GM19238 (cell line): ENCODE data around the gene HIP1.
A peak's percentile ranks its signal among the peaks of the same experiment; 100 is the strongest.
"Not testable (repeated sequence)": the region's sequence is repeated elsewhere in the genome, so short reads cannot be mapped to it uniquely, and the experiment has no call there.

Experiments
- DNase-seq: peaks from one replicate; pipeline ENCODE4 v3.0.0; 2011; ENCODE audit warnings: low spot score; ENCODE audit not compliant: insufficient read length

The HIP1 gene

GRCh38 chr7:75575488-75576121 lies 163.1 kb downstream of the HIP1 start:
- no peak for DNase-seq

GRCh38 chr7:75573477-75574019 lies 165.2 kb downstream of the HIP1 start:
- DNase-seq, result no peak

GRCh38 chr7:75572814-75573213 lies 165.9 kb downstream of the HIP1 start:
- no peak for DNase-seq

- no peak for DNase-seq
Observed at GRCh38 chr7:75572396-75572795, 166.3 kb downstream of the HIP1 start.

- DNase-seq, result no peak
Observed at GRCh38 chr7:75571209-75571608, 167.5 kb downstream of the HIP1 start.

GRCh38 chr7:75569629-75570282 lies 169.0 kb downstream of the HIP1 start:
- not testable (repeated sequence) for DNase-seq

- DNase-seq, result no peak
Observed at GRCh38 chr7:75567948-75568595, 170.7 kb downstream of the HIP1 start.

- no peak for DNase-seq
Observed at GRCh38 chr7:75565132-75565837, 173.5 kb downstream of the HIP1 start.

GRCh38 chr7:75563171-75563570 lies 175.6 kb downstream of the HIP1 start:
- DNase-seq, result no peak

GRCh38 chr7:75559976-75560365 lies 178.8 kb downstream of the HIP1 start:
- no peak for DNase-seq

- no peak for DNase-seq
Observed at GRCh38 chr7:75559355-75559975, 179.3 kb downstream of the HIP1 start.

- not testable (repeated sequence) for DNase-seq
Observed at GRCh38 chr7:75556835-75557234, 181.9 kb downstream of the HIP1 start.

- no peak for DNase-seq
Observed at GRCh38 chr7:75555736-75556135, 183.0 kb downstream of the HIP1 start.

- DNase-seq, result no peak
Observed at GRCh38 chr7:75546237-75547015, 192.3 kb downstream of the HIP1 start.

GRCh38 chr7:75537731-75538130 lies 201.0 kb downstream of the HIP1 start:
- DNase-seq, result no peak

GRCh38 chr7:75536940-75537538 lies 201.7 kb downstream of the HIP1 start:
- DNase-seq, result no peak

- DNase-seq, result no peak
Observed at GRCh38 chr7:75536491-75536890, 202.2 kb downstream of the HIP1 start.

GRCh38 chr7:75534727-75535307 lies 203.9 kb downstream of the HIP1 start:
- DNase-seq, result peak; percentile 23

GRCh38 chr7:75533926-75534325 lies 204.8 kb downstream of the HIP1 start:
- DNase-seq, result no peak

GRCh38 chr7:75532639-75533038 lies 206.1 kb downstream of the HIP1 start:
- no peak for DNase-seq
